HG03103 (cell line): ENCODE results near the gene KIAA0825.
"Not testable (repeated sequence)": the region's sequence is repeated elsewhere in the genome, so short reads cannot be mapped to it uniquely, and the experiment has no call there.

Experiments
- ATAC-seq: cut with Tn5 transposase; IDR thresholded peaks from one replicate; pipeline ENCODE4 v1.9.1; 2021; ENCODE audit warnings: low read depth; ENCODE audit not compliant: unreplicated experiment

KIAA0825 gene

DNA sequence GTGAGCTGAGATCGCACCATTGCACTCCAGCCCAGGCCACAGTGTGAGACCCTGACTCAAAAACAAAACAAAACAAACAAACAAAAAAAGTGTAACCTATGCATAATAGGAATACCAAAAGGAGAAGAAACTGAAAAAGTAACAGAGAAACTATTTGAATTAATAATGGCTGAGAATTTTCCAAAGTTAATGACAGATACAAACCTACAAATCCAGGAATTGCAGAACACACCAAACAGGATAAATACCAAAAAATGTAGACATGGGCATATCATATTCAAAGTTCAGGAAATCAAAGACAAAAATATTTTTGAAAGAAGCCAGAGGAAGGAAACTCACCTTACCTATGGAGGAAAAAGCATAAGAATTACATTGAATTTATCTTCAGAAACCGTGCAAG is 493.3 kb downstream of the KIAA0825 start:
- no peak for ATAC-seq

DNA sequence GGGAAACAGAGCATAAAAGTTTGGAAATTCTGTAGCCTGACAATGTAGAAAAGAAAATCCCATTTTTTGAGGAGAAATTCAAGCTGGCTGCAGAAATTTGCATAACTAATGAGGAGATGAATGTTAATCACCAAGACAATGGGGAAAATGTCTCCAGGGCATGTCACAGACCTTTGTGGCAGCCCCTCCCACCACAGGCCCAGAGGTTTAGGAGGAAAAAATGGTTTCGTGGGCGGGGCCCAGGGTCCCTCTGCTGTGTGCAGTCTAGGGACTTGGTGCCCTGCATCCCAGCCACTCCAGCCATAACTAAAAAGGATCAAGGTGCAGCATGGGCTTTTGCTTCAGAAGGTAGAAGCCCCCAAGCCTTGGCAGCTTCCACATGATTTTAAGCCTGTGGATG is 502.1 kb downstream of the KIAA0825 start:
- not testable (repeated sequence) for ATAC-seq

DNA sequence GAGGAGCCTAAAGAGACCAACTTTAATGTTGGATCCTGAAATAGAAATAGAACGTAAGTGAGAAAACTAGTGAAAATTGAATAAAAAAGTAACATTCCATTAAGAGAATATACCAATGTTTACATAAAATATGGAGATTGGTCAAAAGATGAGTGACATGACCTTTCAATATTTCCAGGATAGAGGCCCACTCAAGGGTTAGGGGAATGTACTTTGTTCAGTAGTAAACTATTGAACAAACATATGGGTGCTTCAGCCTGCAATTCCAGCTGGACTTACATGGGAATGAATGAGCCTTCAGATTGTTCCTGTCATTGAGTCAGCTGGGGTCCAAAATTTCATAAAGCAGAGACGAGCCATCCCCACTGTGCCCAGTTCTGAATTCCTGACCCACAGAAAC is 505.3 kb downstream of the KIAA0825 start:
- no peak for ATAC-seq

DNA sequence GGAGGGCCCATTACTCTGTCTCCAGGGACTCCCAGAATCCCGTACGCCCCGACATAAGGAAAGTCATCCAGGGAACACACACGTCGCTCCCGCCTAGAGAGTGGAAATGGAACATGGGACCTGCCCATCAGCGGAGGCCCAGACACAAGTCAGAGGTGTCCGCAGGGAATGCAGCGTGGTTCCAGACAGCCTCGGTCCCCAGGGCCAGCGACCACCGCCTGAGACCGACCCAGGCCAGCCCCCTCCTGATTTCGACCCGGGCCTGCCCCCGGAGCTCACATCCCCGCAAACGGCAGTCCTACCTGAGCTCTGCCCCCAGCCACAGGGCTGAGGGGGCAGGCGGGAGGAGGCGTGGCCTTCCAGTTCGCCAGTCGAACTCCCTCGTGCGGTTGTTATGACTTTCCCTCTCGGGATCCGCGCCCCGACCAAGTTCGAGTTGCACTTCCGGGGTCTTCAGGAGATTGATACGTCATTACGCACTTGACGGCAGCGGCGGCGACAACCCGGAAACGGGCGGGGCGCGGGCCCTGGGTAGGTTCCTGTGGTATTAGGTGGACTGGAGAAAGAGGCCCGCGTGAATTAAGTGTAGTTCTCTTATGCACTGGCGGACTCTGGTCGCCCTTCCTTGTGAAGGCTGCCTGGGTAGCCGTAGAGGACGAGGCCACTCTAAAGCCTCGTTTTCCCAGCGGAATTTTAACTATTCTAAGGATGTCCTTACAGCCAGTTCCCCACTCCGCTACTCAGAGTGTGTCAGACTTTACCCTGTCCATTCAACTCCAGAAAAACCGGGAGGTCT is 507.0 kb downstream of the KIAA0825 start:
- ATAC-seq, result peak; percentile 99

DNA sequence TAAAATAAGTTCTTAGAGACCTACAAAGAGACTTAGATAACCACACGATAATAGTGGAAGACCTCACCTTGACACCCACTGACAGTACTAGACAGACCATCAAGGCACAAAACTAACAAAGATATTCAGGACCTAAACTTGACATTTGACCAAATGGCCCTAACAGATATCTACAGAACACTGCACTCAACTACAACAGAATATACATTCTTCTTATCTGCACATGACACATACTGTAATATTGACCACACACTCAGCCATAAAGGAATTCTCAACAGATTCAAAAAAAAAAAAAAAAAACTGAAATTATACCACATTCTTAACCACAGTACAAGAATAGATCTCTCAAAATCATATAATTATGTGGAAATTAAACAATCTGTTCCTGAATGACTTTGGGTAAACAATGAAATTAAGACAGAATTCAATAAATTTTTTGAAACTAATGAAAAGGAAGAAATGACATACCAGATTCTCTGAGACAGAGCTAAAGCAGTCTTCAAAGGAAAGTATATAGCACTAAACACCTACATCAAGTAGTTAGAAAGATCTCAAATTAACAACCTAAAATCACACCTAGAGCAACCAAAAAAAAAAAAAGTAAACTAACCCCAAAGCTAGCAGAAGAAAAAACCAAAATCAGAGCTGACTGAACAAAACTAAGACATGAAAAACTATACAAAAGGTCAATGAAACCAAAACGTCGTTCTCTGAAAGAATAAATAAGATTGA is 514.7 kb downstream of the KIAA0825 start:
- ATAC-seq, result no peak
